NCI-H2227 (cell line): ENCODE data around the gene SOCS3.

ENCODE experiments used
- DNase-seq: peaks from one replicate; lab custom pipeline; 2025; ENCODE audit not compliant: unreplicated experiment; lab: John Stamatoyannopoulos, UW

Gene SOCS3

GRCh38 chr17:78391051-78391431 lies 31.2 kb upstream of the SOCS3 start:
- DNase-seq = no peak

DNA sequence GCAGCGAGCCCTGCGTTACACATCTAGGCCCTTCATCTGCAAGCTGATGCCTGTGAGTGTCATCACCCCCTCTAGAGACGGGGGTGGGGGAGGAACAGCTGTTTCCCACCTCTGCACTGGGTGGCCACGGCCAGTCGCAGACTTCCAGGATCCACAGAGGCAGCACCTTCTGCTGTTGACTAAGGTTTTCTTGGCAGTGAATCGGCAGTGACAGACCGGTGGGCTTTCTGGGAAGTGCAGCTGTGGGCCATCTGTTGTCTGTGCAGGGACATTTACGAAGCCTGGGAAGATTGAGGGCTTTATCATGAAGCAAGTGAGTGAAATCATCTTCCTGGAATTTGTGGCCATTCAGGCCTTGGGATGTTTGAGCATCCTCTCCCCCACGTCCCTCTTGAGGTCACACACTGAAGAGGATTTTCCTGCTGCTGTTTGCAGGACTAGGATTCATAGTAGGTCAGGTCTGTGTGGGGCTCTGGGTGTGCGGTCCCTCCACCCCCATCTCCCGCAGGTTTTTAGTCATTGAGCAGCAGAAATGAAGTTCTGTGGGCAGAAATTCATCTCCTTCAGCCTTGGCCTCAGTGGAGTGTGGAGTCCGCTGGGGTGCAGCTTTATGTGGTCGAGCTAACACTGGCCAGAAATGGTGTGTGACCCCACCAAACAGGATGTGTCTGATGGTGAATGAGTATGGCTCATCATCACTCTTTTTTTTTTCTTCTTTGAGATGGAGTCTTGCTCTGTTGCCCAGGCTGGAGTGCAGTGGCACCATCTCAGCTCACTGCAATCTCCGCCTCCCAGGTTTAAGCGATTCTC lies 30.6 kb upstream of the SOCS3 start:
- DNase-seq = no peak

DNA sequence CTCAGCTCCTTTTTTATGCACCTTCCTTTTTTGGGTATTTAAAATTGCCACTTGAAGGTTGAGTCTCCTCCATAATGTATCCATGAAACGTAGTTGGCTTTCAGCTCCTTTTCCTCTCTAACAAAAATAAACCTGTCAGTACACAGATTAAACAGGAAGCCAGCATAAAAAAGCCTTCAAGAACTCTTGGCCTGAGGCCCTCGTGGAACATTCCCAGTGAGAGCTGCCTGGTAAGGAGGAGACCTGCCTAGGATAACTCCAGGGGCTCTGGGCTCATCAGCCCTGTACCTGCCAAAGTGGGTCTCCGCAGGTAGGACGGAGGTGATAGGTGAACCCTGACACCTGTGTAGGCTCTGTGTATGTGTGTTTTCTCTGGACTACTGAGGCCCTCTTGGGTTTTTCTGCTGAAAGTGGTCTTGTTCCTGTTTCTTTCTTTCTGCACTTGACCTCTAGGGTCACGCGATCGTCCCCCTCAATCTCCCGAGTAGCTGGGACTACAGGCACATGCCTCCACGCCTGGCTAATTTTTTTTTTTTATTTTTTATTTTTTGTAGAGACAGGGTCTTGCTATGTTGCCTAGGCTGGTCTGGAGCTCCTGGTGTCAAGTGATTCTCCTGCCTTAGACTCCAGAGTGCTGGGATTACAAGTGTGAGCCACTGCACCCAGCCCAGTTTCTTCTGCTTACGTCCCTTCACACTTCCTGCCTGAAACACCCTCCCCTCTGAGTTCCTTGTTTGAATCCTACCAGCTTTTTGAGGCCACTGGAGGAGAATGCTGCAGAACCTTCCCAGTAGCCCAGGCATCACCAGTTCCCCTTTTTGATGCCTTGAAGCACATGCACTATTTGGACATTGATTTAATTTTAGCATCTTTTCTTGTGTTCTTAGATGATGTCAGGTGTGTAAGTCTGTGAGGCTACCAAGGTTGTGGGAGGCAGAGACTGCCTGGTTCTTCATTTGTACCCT lies 28.4 kb upstream of the SOCS3 start:
- no peak for DNase-seq

GRCh38 chr17:78384479-78385175 lies 24.8 kb upstream of the SOCS3 start:
- DNase-seq = no peak

DNA sequence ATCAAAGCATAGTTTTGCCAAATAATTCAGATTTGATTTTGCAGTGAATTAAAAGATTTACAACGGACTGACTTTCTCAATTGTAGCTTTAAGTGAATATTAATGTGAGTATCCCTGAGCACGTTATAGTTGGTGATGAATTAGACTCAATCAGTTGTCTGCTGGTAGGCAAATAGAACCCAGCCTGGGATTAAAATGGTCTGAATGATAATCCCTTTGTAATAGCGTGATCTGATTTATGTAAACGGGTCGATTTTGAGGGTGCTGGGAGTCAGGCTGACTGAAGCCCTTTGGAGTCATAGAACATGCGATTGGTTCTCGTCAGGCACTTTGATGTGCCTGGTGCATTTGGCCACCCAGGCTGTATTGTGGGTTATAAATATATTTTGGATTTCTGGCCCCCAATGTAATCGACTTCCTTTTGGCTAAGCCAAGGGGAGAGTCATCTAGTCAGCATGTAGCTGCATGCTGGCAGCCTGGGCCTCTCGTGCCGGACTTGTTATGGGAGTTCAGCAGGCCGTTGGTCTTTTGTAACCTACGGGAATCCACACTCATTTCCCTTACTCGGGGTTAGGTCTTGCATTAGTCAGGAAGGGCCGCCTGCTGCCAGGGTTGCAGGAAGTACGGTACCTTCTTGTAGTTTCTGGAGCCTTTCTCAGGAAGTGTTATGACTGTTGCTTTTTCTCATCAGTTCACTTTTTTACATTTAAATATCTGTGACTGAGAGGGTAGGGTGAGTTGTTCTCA lies 24.0 kb upstream of the SOCS3 start:
- no peak for DNase-seq

- DNase-seq = no peak
Measured at GRCh38 chr17:78381601-78382232, 21.8 kb upstream of the SOCS3 start.

- DNase-seq = no peak
Measured at GRCh38 chr17:78380370-78380769, 20.5 kb upstream of the SOCS3 start.

DNA sequence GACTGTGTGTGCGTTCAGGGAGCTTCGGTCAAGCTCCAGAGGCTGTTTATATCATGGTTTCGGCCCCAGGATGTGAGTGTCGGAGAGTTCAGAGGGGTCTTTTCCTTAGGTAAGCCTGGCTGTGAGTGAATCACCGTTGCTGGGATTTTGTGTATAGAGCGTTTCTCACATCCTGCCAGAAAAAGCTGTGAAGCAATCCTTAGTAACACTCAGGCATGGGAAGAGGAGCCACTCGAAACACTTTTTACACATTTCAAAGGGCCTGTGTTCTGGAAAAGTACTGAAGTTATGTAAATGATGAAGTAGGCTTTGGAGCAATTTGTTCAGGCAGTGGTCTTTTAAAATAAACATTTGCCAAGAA lies 19.2 kb upstream of the SOCS3 start:
- DNase-seq = no peak

DNA sequence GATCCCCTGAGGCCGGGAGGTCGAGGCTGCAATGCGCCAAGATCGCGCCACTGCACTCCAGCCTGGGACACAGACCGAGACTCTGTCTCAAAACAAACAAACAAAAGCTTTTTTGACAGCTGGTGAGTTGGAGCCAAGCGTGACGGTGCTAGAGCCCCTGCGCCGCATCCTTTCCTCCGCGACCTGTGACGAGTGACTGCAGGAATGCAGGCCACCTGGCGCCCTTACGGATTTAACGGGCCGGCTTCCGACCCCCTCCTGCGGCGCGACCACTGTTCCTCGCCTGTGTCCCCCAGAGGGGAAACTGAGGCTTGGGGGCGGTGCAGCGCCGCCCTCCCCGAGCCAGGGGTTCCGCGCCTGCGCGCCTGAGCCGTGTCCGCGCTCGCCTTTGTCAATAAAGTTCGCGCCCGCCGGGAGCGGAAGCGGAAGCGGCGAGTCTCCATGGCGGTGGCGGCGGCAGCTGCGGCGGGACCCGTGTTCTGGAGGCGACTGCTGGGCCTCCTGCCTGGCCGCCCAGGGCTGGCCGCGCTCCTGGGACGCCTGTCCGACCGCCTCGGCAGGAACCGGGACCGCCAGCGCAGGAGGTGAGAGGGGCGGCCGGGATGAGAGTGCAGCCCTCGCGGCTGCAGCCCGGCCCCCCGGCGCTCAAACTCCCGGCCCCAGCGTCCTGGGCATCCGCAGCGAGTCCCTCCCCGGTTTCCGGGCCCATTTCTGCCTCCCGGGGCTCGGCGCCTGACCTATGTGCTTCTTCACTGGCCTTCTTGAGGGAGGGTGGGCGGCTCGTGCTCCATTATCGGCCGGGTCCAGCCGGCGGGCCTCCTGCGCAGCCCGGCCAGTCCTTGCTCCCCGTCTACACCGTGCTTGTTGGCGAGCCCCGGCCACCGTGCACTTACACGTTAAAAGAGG lies 18.6 kb upstream of the SOCS3 start, which contains the start of gene PGS1:
Gene PGS1 (plus strand): TSS at position 425 of the 906 bp plus-strand sequence. CDS start 17 bp downstream, at position 442.
- DNase-seq = peak; percentile 88

DNA sequence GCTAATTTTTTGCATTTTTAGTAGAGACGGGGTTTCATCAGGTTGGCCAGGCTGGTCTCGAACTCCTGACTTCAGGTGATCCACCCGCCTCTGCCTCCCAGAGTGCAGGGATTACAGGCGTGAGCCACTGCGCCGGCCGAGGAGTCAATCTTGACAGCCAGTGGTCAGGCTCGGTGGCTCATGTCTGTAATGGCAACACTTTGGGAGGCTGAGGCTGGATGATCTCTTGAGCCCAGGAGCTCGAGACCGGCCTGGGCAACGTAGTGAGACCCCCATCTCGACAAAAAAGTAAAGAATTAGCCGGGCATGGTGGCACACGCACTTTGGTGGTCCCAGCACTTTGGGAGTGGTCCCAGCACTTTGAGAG lies 18.0 kb upstream of the SOCS3 start:
- DNase-seq = no peak

DNA sequence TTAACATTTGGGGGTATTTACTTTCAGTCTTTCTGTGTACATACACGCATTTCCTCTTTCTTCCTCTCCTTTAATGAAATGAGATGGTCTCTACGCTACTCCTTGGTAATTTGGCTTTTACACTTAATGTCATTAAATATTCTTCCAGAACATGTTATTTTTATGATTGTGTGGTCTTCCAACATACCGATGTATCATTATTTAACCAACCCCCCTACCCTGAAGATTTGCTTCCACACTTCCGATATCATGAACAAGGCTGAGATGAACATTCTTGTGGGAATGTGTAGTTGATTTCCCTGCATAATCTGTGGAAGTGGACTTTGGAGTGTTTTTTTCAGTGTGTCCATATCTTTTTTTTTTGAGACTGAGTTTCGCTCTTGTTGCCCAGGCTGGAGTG lies 16.3 kb upstream of the SOCS3 start:
- no peak for DNase-seq

- DNase-seq = no peak
Measured at GRCh38 chr17:78375401-78376151, 15.7 kb upstream of the SOCS3 start.

DNA sequence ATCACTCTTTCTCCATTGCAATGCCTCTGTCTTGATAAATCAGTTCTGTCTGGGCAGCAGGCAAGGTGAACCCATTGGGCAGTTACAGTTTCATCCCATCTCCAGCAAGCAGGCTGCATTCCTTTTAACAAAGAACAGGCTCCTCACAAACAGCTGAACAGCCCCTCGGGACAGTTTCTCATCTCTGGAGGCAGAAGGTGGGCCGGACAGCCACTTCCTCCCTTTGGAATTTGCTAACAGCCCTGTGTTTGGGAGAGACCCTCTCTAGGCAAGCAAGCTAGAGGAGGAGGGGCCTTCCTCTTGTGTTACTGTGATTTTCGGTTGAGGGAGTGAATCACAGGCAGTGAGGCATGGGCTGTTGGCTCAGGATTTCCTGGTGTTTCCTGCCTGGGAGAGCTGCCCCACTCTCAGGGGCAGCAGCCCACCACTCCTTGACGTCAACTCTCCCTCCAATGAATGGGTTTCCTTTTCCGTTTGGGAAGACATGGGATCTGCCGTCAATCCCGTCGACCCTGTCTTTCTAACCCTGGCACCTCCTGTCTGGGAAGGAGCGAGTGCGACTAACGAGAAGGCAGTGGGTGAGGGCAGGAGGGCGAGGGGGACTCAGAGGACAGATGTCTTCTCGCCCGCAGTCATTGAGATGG lies 14.9 kb upstream of the SOCS3 start:
- DNase-seq = no peak

DNA sequence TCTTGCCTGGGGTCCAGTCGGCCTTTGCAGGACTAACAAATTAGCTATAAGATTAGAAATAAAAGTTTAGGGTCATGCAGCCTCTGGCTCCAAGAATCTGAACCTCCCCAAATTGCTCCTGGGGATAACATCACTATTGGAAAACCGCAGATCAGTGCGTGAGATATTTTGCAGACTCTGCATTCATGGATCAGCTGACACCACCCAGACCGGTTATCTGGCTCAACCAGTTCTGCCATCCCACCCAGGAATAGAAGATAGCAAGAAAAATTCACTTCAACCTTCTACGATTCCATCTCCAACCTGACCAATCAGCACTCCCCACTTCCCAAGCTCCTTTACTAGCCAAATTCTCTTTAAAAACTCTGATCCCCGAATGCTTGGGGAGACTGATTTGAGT lies 14.3 kb upstream of the SOCS3 start:
- DNase-seq = no peak

- no peak for DNase-seq
Measured at GRCh38 chr17:78372841-78373240, 13.0 kb upstream of the SOCS3 start.

- no peak for DNase-seq
Measured at GRCh38 chr17:78371056-78371455, 11.2 kb upstream of the SOCS3 start.

DNA sequence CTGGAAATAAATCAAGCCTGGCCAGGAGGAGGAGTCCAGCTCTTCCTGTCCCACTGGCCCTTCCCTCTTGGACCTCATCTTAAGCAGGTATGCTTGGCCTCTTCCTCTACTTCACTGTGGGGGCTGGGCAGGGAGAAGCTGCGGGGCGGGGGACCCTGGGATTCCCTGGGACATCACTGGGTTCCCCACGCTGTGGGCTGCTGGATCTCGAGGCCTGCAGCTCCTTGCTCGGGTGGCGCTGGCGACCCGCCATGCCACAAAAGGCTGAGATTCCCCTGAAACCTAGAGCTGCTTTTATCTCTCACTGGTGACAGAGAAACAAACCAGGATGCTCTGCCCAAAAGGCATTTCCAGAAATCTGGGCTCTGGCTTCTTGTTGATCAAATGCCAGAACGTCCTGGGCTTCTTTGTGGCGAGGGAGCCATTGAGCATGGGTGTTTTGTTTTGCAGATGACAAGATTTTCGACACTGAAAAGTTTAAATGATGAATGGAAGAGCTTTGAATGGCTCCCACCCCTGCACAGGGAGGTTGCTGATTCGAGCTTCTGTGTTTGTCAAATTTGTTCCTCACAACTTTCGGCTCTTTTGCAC lies 10.0 kb upstream of the SOCS3 start:
- DNase-seq = no peak
